Daoy (cell line): ENCODE measurements around the gene MXRA7. TPM values are rescaled to one million over a fixed set of nuclear protein-coding genes. Genes with fewer than 3 reads are reported as not detected.

Source experiments
- DNase-seq: peaks from one replicate; pipeline ENCODE4 v3.0.0-alpha.2; 2015; ENCODE audit warnings: low read depth
- total RNA-seq: library from RNA; depleted of rRNA; stranded (reverse); fragments of >200 nt; shearing (Covaris generic); gene quantifications from 2 replicates; pipeline ENCODE4 v1.2.3, GENCODE V29; 2014

Gene MXRA7
- total RNA-seq, 1 experiment from 2014 or later = 171 TPM

DNA sequence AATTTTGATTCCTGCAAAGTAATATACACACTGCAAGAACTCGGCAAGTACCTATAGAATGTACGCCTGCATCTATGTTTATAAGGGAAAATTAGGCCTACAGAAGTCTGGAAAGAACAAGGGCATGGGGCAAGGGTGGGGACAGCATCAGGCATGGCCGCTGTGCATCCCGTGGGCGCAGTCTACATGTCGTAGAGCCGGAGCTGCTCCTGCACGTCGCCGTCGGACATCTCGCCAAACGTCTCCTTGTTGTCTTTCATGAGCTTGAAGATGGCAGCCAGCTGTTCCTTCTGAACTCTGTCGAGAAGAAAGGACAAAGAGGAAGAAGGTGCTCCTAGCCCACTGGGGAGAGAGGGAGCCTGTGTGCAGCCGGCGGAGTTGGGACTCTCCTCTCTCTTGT lies 33.4 kb downstream of the MXRA7 start:
- no peak for DNase-seq

DNA sequence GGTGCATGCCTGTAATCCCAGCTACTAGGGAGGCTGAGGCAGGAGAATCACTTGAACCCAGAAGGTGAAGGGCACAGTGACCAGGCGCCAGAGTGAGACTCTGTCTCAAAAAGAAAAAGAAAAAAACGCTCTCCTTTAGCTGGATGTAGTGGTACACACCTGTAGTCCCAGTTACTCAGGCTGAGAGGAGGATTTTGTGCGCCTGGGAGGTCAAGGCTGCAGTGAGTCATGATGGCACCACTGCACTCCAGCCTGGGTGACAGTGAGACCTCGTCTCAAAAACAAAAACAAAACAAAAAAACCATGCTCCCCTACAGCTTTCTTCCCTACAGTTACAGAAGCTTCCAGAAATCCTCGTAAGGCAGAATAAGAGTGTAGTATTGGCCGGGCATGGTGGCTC lies 34.1 kb downstream of the MXRA7 start:
- no peak for DNase-seq

- DNase-seq = no peak
Observed at GRCh38 chr17:76675648-76676047, 35.1 kb downstream of the MXRA7 start.

GRCh38 chr17:76674600-76674999 lies 36.2 kb downstream of the MXRA7 start:
- DNase-seq = no peak

DNA sequence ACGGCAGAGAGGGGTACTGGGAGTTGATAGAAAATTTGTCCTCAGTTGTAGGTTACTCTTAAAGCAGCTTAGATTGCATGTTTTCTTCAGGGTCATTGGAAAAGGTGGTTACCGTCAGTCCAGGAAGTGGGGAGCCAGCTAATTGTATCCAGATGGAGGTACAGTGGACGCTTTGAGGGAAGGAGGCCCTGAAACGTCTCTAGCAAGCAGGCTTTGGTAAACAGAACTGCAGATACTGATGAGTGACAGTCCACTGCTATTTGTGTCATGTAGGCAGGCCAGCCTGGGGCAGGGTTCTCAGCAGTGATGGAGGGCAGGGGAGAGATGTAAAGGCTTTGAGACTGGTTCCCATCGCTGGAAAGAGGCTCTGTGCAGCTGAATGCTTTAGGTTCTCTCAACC lies 37.0 kb downstream of the MXRA7 start:
- no peak for DNase-seq

DNA sequence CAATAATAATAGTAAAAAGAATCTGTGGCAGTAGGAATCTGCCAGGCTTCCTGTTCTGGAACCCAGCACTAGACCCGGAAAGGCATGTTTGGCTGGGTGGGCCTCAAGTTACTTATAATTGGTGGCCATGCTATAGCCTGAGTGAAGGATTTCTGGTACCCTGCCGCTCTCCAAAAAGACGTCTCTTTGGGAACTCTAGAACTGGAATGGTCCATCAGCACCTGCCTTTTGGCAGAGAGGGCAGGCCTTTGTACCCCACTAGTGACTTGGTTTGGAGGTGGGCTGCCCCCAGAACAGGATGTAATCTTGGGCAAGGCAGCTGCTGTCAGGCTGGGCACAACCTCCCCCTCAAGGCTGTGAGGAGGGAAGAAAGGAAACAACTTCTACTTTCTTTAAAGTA lies 37.9 kb downstream of the MXRA7 start:
- no peak for DNase-seq

- DNase-seq = no peak
Observed at GRCh38 chr17:76672270-76672851, 38.4 kb downstream of the MXRA7 start.

DNA sequence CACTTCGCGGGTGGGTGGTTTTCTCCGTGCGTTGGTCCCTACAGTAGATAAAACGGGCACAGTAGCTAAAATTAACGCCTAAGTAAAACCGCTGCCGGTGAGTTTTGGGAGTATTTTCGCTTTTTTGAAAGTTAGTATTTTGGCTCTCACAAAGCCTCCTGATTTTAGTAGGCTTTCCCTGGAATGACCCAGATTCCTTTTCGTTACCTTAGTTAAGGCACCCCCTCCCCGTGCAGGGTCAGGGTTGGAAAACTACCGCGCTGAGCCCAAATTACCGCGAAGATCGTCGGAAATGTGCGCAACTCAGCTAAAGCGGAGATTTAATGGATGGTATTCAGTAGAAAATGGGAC lies 38.9 kb downstream of the MXRA7 start:
- DNase-seq = no peak

- DNase-seq = peak; percentile 100
Observed at GRCh38 chr17:76671123-76671911, 39.4 kb downstream of the MXRA7 start.

DNA sequence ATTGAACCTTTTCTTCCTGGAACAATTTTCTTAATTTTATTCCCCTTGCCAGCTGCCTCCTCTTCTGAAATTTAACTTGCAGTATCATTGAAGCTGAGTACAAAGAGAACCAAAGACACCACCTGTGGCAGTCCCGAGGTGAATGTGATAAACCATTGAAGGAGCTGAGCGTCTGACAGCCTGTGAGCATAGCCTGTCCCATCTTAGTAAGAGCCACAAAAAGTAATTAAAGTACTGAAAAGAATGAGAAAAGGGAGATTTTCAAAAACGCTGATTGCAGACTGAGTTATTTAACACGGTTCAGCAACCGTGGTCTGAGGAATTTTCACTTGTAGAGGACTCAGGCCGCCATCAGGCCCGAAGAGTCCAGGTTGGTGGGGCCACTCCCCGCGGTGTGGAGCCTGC lies 40.0 kb downstream of the MXRA7 start:
- DNase-seq = no peak

DNA sequence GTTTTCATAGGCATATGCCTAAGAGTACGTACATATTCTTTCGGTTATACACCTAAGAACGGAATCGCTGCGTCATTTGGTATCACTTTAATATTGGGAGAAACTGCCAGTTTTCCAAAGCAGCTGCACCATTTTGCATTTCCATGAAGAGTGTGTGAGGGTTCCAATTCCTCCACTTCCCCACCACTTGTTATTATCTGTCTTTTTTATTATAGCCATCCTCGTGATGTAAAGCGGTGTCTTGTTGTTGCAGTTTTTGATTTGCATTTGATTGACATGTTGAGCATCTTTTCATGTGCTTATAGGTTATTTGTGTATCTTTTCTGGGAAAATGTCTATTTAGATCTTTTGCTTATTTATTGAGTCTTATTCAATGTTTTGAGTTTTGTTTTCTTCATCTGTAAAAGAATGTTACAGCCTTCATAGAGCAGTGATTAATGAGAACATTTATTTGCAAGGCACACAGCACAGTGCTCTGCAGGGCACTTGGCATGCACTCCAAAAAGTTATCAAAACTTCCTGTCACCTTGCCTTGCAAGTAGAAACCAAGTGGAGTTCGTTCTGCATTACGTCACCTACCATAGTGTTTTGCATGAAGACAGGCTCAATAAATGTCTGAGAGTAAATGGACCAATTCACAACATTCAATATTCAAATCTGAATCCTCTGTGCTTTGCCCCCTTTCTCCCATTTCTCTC lies 40.6 kb downstream of the MXRA7 start:
- DNase-seq = peak; percentile 42

GRCh38 chr17:76667786-76668453 lies 42.8 kb downstream of the MXRA7 start:
- no peak for DNase-seq

GRCh38 chr17:76667491-76667755 lies 43.3 kb downstream of the MXRA7 start:
- no peak for DNase-seq

DNA sequence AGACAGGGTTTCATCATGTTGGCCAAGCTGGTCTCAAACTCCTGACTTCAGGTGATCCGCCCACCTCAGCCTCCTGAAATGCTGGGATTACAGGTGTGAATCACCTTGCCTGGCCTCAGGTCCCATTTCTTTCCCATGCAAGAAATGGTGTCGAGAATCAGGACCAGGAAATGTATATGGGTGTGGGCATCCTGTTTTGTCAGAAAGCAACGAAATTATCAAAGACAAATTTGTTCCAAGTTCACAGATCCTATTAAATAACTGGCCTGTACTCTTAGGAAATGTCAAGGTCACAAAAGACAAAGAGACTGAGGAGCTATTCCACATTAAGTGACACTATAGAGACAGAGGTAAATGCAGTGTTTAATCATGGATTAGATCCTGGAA lies 50.1 kb downstream of the MXRA7 start:
- DNase-seq = no peak

GRCh38 chr17:76659928-76660655 lies 50.7 kb downstream of the MXRA7 start:
- DNase-seq = no peak

DNA sequence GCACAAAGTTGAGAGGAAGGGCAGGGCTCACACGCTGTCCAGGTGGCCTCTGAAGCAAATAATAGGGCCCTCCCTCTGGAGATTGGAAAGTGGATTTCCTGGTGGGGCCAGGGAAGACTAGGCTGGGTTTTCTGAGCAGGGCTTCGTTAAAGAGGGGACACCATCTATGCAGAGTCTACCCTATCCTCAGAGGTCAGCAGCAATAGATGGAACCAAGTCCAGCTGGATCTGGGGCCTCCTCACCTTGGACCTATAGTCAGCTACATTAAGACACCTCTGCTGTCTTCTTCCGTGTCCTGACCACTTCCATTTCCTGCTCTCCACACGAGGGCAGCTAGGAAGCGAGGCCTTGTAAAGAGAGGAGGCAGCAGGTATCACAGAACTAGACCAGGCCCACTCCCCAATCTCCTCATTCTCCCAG lies 52.5 kb downstream of the MXRA7 start:
- DNase-seq = no peak

GRCh38 chr17:76657505-76658241 lies 53.1 kb downstream of the MXRA7 start:
- DNase-seq = no peak

DNA sequence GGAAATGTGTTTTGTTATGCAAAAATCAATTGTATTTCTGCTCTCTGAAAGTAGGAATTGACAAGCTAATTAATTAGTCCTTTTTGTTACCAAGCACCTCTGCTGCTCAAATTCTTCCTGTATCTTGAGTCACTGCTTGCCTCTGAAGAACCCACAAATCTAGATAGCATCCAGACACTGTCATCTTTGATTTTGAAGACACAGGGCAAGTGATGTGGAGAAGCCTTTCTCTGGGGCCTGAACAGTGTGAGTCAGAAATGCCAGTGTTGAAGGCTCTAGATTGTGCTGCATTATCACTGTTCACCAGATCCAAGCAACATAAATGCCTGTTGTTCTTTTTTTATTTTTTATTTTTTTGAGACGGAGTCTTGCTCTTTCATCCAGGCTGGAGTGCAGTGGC lies 56.4 kb downstream of the MXRA7 start:
- no peak for DNase-seq

DNA sequence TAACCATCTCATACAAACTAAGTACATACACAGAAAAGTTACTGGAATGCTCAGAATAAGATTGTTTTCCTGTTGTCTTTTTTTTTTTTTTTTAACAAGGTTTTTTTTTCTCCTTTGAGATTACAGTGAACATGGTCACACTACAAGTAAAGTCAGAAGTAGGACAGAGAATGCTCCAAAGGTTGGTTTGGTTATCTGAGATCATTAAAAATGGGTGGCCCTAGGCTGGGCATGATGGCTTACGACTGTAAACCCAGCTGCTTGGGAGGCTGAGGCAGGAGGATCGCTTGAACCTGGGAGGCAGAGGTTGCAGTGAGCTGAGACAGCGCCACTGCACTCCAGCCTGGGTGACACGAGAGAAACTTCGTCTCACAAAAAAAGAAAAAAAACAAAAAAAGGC lies 60.3 kb downstream of the MXRA7 start:
- no peak for DNase-seq

GRCh38 chr17:76646712-76647111 lies 64.1 kb downstream of the MXRA7 start:
- no peak for DNase-seq

DNA sequence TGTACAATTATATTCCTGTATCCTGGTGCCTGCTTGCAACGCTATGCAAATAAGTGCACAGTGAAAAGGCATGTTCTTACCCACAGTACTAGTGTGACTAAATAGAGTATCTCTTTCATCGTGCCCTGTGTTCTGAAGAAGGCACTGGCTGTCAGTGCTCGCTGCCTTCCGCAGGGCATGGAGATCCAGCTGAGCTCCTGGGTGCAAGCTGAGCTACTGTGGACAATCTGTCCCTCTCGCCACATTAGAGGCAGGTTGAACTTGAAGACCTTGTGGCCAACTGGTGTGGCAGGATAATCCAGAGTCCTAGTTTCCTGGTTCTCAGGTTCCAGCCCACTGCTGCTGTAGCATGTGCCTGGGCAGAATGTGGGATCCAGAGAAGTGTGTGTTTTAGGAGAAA lies 65.3 kb downstream of the MXRA7 start:
- DNase-seq = no peak

DNA sequence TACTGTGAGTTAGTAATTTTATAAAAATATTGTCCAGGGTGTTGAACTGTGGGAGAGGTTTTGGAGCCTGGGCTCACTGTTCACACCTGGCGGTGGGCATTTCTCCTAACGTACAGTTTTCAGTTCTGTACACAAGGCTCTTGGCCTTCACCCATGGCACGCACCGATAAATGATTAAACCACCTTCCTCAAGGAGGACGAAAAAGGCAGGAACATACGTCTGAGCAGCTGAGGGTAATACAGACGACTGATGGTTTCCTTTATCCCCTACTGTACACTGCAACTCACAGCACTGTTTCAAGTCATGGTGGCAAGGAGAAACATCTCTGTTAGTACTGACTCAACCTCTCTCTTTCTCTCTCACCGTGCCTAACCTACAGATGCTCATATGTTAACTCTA lies 65.8 kb downstream of the MXRA7 start:
- no peak for DNase-seq
